GM19193 (cell line): ENCODE data around the gene NPY4R2.
"Not testable (repeated sequence)": the region's sequence is repeated elsewhere in the genome, so short reads cannot be mapped to it uniquely, and the experiment has no call there.

Experiments
- POLR2A ChIP-seq: IDR thresholded peaks from 4 replicates; pipeline ENCODE4 v1.6.1; 2011; ENCODE audit not compliant: insufficient read depth, insufficient read length; ENCODE audit errors: extremely low read depth

NPY4R2 gene, protein sequence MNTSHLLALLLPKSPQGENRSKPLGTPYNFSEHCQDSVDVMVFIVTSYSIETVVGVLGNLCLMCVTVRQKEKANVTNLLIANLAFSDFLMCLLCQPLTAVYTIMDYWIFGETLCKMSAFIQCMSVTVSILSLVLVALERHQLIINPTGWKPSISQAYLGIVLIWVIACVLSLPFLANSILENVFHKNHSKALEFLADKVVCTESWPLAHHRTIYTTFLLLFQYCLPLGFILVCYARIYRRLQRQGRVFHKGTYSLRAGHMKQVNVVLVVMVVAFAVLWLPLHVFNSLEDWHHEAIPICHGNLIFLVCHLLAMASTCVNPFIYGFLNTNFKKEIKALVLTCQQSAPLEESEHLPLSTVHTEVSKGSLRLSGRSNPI

DNA sequence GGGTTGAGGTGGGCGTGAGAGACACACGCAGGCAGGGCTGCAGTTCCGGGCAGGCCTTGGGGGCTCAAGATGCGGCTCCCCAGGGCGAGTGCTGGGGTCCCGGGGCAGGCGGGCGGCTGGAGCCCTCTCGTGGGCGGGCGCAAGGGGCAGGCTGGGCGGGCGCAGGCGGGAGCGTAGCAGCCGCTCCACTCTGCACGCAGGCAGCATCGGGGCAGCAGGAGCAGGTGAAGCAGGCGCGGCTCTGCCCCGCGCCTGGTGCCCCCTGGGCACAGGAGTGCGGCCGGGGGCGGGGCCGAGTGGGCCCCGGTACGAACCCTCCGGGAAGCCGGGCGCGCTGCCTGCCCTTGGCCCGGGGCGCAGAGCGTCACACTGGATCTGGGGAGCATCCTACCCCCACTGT lies at the start of gene NPY4R2:
Gene NPY4R2, plus strand, starts transcription at position 188 of the 400 bp plus-strand sequence. CDS start 3,326 bp downstream, outside the sequence.
- not testable (repeated sequence) for TF ChIP-seq POLR2A
